ENCODE data around the gene ZBTB12. TPM values are rescaled to one million over a fixed set of nuclear protein-coding genes. Genes with fewer than 3 reads are reported as not detected.
A peak's percentile ranks its signal among the peaks of the same experiment; 100 is the strongest.

Gene ZBTB12
- total and polyA plus RNA-seq, 9 of the 15 experiments (the other 6 are each of a cell fraction or from before 2014, with no cell fraction given): 0.03 to 12.4 (median 5.8) TPM; not detected in 1

DNA sequence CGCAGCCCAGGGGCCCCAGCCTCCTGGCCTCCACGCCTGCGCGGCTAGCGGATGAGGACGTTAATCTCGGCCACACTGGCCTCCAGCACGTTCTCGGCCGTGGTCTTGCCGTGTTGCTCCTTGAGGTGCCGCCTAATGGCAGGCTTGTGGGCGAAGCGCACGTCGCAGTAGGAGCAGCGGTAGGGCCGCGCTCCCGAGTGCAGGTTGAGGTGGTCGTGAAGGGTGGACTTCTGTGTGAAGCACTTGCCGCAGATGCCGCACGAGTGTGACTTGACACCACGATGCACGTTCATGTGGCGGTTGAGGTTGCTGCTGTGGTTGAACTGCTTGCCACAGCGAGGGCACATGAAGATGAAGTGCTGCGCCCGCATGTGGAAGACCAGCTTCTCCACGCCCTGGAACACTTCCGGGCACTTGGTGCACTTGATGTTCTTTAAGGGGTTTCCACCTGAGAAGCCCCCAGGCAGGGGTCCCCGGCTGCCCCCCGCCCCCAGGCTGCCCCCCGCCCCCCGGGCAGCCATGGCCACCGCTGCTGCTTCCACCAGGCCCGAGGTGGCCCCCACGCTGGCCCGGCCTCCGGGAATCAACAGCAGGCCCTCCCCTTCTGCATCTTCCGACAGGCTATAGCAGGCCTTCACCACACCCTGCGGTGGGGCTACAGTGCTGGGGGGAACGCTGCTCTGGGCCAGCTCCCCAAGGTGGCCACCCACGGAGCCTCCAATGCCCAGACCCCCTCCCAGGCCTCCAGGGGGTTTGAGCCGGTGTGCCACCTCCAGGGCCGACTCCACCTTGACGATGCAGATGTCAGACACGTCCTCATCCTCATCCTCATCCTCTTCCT is 1.8 kb downstream of the ZBTB12 start (continued):
- TF ChIP-seq ZNF121 (CRISPR knock-in tag; conservative IDR thresholded peaks at IDR 0.05): no peak
- no peak for TF ChIP-seq EGR1 (conservative IDR thresholded peaks at IDR 0.05)
- TF ChIP-seq SAFB2 (IDR thresholded peaks at IDR 0.05; ENCODE audit: borderline replicate concordance, low read depth, low read length, severe bottlenecking): no peak
- TF ChIP-seq, protein P1, sequence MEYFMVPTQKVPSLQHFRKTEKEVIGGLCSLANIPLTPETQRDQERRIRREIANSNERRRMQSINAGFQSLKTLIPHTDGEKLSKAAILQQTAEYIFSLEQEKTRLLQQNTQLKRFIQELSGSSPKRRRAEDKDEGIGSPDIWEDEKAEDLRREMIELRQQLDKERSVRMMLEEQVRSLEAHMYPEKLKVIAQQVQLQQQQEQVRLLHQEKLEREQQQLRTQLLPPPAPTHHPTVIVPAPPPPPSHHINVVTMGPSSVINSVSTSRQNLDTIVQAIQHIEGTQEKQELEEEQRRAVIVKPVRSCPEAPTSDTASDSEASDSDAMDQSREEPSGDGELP (CRISPR knock-in tag; IDR thresholded peaks at IDR 0.05; ENCODE audit: borderline replicate concordance): no peak

DNA sequence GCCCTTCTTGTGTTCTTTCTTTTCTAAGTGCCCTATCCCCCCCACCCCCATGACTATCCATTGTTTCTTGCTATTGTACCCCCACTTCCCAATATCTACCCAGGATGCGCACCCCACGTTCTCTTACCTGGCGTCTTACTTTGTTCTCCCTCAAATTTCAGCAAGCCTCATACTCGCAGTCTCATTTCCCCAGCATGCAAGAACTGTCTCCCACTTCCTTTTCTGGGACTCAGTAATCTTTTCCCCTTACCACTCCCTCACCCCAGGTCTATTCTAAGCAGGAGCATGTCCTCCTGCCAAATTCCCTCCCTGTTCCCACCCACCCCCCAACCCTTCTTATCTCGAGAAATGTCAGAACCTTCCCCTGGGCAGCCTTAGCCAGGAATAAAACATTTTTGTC is 2.7 kb downstream of the ZBTB12 start:
- TF ChIP-seq, protein P2, sequence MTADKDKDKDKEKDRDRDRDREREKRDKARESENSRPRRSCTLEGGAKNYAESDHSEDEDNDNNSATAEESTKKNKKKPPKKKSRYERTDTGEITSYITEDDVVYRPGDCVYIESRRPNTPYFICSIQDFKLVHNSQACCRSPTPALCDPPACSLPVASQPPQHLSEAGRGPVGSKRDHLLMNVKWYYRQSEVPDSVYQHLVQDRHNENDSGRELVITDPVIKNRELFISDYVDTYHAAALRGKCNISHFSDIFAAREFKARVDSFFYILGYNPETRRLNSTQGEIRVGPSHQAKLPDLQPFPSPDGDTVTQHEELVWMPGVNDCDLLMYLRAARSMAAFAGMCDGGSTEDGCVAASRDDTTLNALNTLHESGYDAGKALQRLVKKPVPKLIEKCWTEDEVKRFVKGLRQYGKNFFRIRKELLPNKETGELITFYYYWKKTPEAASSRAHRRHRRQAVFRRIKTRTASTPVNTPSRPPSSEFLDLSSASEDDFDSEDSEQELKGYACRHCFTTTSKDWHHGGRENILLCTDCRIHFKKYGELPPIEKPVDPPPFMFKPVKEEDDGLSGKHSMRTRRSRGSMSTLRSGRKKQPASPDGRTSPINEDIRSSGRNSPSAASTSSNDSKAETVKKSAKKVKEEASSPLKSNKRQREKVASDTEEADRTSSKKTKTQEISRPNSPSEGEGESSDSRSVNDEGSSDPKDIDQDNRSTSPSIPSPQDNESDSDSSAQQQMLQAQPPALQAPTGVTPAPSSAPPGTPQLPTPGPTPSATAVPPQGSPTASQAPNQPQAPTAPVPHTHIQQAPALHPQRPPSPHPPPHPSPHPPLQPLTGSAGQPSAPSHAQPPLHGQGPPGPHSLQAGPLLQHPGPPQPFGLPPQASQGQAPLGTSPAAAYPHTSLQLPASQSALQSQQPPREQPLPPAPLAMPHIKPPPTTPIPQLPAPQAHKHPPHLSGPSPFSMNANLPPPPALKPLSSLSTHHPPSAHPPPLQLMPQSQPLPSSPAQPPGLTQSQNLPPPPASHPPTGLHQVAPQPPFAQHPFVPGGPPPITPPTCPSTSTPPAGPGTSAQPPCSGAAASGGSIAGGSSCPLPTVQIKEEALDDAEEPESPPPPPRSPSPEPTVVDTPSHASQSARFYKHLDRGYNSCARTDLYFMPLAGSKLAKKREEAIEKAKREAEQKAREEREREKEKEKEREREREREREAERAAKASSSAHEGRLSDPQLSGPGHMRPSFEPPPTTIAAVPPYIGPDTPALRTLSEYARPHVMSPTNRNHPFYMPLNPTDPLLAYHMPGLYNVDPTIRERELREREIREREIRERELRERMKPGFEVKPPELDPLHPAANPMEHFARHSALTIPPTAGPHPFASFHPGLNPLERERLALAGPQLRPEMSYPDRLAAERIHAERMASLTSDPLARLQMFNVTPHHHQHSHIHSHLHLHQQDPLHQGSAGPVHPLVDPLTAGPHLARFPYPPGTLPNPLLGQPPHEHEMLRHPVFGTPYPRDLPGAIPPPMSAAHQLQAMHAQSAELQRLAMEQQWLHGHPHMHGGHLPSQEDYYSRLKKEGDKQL (CRISPR knock-in tag; IDR thresholded peaks at IDR 0.05; ENCODE audit: borderline replicate concordance): no peak
- TF ChIP-seq SPI1 (IDR thresholded peaks at IDR 0.05; ENCODE audit: borderline replicate concordance, low read depth, low read length): peak; percentile 81
- TF ChIP-seq, protein P3, sequence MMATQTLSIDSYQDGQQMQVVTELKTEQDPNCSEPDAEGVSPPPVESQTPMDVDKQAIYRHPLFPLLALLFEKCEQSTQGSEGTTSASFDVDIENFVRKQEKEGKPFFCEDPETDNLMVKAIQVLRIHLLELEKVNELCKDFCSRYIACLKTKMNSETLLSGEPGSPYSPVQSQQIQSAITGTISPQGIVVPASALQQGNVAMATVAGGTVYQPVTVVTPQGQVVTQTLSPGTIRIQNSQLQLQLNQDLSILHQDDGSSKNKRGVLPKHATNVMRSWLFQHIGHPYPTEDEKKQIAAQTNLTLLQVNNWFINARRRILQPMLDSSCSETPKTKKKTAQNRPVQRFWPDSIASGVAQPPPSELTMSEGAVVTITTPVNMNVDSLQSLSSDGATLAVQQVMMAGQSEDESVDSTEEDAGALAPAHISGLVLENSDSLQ (IDR thresholded peaks at IDR 0.05): no peak
- intact Hi-C loops (cut with micrococcal nuclease): no loop called here
- BruUV-seq (replicated peaks): no TSS peak
- POLR2A ChIA-PET: interaction anchor here (1.0 to 2.4 kb wide), 4 partner anchors 15 to 69 kb away, joined by 3 to 10 read pairs (median 7); no protein-coding TSS in a partner anchor
- no peak for DNase-seq (ENCODE audit: extremely low read depth in 1 of 4, low spot score in 3 of 4)
- Histone ChIP-seq H4K20me1 (replicated peaks; ENCODE audit: control insufficient read depth, insufficient read depth, low read length) (peaks cover 3% of the 10 kb centered on the region; the same call in 1 of the 2 replicates), H3K9me3 (replicated peaks; ENCODE audit: control insufficient read depth, insufficient read depth, low read depth, low read length) (no peaks in the 10 kb centered on the region), H3K4me2 (ENCODE audit: insufficient read depth, low read length) (peak overlapping the region; percentile 40), H3K79me2 (ENCODE audit: control insufficient read depth, insufficient read depth, low read length) (peaks cover 49% of the 10 kb centered on the region), H3K4me3 (no peak overlapping the region), H3K9ac (ENCODE audit: insufficient read depth in 1 of 2, low read depth in 2 of 2, low read length in 2 of 2) (peak overlapping the region in 1 of 2 experiments; percentile 23; a peak in 1 of 4 replicates), H3K4me1 (replicated peaks in 1 of 2; ENCODE audit: control insufficient read depth in 2 of 2, insufficient read depth in 2 of 2, low read length in 2 of 2) (peaks cover 34 to 43% of the 10 kb centered on the region in 2 experiments; a peak in 4 of 5 replicates), H3K27me3 (ENCODE audit: control insufficient read depth in 2 of 2, insufficient read depth in 2 of 2, low read length in 2 of 2) (no peaks in the 10 kb centered on the region), H3K36me3 (ENCODE audit: control insufficient read depth, insufficient read depth, low read length) (peaks cover 34% of the 10 kb centered on the region; the same call in 1 of the 3 replicates), H2AFZ (ENCODE audit: low read depth, low read length) (no peak overlapping the region), H3K27ac (ENCODE audit: extremely low read depth, low read depth, low read length) (peak overlapping the region; percentile 34; the same call in 2 of the 3 replicates), H3K9me1 (ENCODE audit: control insufficient read depth, insufficient read depth, low read length) (no peaks in the 10 kb centered on the region)
- in situ Hi-C loops (cut with MboI): no loop called here
- WGBS (ENCODE audit: insufficient coverage, low coverage, missing lambda C conversion rate): 49% methylated on average over 5 of the region's 5 CpGs
- CTCF ChIA-PET (ENCODE audit: low intra/inter-chr PET ratio): no interaction called here
- no peak for ATAC-seq
- peak; percentile 54 for FAIRE-seq
